WTC11 (cell line): Measurements from ENCODE around the gene MTOR. TPM values are rescaled to one million over a fixed set of nuclear protein-coding genes. Genes with fewer than 3 reads are reported as not detected.

ENCODE experiments used
- ATAC-seq: fragments of 200-7000 bp; cut with Tn5 transposase; 2 replicates; pipeline ENCODE4 v1.10.0; 2021; ENCODE audit warnings: mild to moderate bottlenecking, moderate library complexity
- CTCF ChIA-PET: fragments of 300-600 bp; sonication (Branson Sonifier 250); formaldehyde crosslinking; loops from one replicate; lab custom pipeline; 2021; ENCODE audit warnings: antibody characterized with exemption; lab: Charles Lee
- POLR2A ChIA-PET: fragments of 350-600 bp; sonication (Branson Sonifier 250); formaldehyde crosslinking; loops from one replicate; lab custom pipeline; 2021; ENCODE audit warnings: antibody characterized with exemption; lab: Charles Lee
- DNase-seq: peaks from one replicate; pipeline ENCODE4 v3.0.0; 2021; ENCODE audit warnings: low spot score
- H3K27ac Mint-ChIP-seq: 2 replicates; pipeline ENCODE4 v1.8.0; 2021; ENCODE audit warnings: mixed read lengths
- H3K27me3 Mint-ChIP-seq: 2 replicates; pipeline ENCODE4 v1.8.0; 2021; ENCODE audit warnings: low read depth, mild to moderate bottlenecking, moderate library complexity, mixed read lengths
- H3K36me3 Mint-ChIP-seq: 2 replicates; pipeline ENCODE4 v1.8.0; 2021; ENCODE audit warnings: mixed read lengths
- H3K4me1 Mint-ChIP-seq: 2 replicates; pipeline ENCODE4 v1.8.0; 2022; ENCODE audit warnings: mixed read lengths
- H3K4me3 Mint-ChIP-seq: 2 replicates; pipeline ENCODE4 v1.8.0; 2021; ENCODE audit warnings: mild to moderate bottlenecking, moderate library complexity, mixed read lengths
- H3K9me3 Mint-ChIP-seq: 2 replicates; pipeline ENCODE4 v1.8.0; 2021; ENCODE audit warnings: mixed read lengths
- ELF4 ChIP-seq: sonication (generic); formaldehyde crosslinking; IDR thresholded peaks from 2 replicates; pipeline ENCODE4 v1.8.1; 2022; ENCODE audit warnings: low read depth, mild to moderate bottlenecking, moderate library complexity, missing genetic modification reagents
- HMGA2 ChIP-seq: fragments of 250-450 bp; sonication (Bioruptor Pico); IDR thresholded peaks from 2 replicates; pipeline ENCODE4 v1.4.0; 2021; ENCODE audit warnings: mild to moderate bottlenecking, moderate library complexity
- IRF2 ChIP-seq: sonication (generic); formaldehyde crosslinking; IDR thresholded peaks from 2 replicates; pipeline ENCODE4 v1.8.0; 2022; ENCODE audit warnings: low read depth, missing genetic modification reagents, borderline replicate concordance
- JAZF1 ChIP-seq: fragments of 250-450 bp; sonication (Bioruptor Pico); IDR thresholded peaks from 2 replicates; pipeline ENCODE4 v1.9.0; 2021; ENCODE audit warnings: moderate library complexity, mild to moderate bottlenecking, inconsistent platforms
- MYBL2 ChIP-seq: sonication (generic); formaldehyde crosslinking; IDR thresholded peaks from 2 replicates; pipeline ENCODE4 v1.8.1; 2023; ENCODE audit warnings: mild to moderate bottlenecking, moderate library complexity, missing genetic modification reagents
- NFATC4 ChIP-seq: fragments of 250-450 bp; sonication (Bioruptor Pico); IDR thresholded peaks from 2 replicates; pipeline ENCODE4 v1.9.0; 2021; ENCODE audit warnings: mild to moderate bottlenecking
- NR1H2 ChIP-seq: sonication (generic); formaldehyde crosslinking; IDR thresholded peaks from 2 replicates; pipeline ENCODE4 v1.9.0; 2021; ENCODE audit warnings: mild to moderate bottlenecking, moderate library complexity, missing genetic modification reagents
- NR2C2 ChIP-seq: sonication (generic); formaldehyde crosslinking; IDR thresholded peaks from 2 replicates; pipeline ENCODE4 v1.8.0; 2022; ENCODE audit warnings: mild to moderate bottlenecking, missing genetic modification reagents
- SP1 ChIP-seq: sonication (generic); formaldehyde crosslinking; conservative IDR thresholded peaks from 2 replicates; pipeline ENCODE4 v1.8.1; 2022; ENCODE audit warnings: missing genetic modification reagents
- ZNF232 ChIP-seq: sonication (generic); formaldehyde crosslinking; IDR thresholded peaks from 2 replicates; pipeline ENCODE4 v1.8.0; 2022; ENCODE audit warnings: mild to moderate bottlenecking, missing genetic modification reagents
- ZNF263 ChIP-seq: sonication (generic); formaldehyde crosslinking; IDR thresholded peaks from 2 replicates; pipeline ENCODE4 v1.8.1; 2022; ENCODE audit warnings: low read depth, mild to moderate bottlenecking, moderate library complexity, missing genetic modification reagents
- ZNF396 ChIP-seq: fragments of 250-450 bp; sonication (Bioruptor Pico); IDR thresholded peaks from 2 replicates; pipeline ENCODE4 v1.8.0; 2021; ENCODE audit warnings: mild to moderate bottlenecking, moderate library complexity, borderline replicate concordance
- total RNA-seq: library from RNA; stranded (reverse); gene quantifications from 3 replicates; pipeline ENCODE4 v1.2.3, GENCODE V29; 2021
- TF ChIP-seq, protein P1 (sequence below): fragments of 200-600 bp; IDR thresholded peaks from 2 replicates; pipeline ENCODE4 v1.8.0; 2022; ENCODE audit warnings: antibody characterized with exemption
- TF ChIP-seq, protein P2 (sequence below): sonication (generic); formaldehyde crosslinking; IDR thresholded peaks from 2 replicates; pipeline ENCODE4 v1.8.1; 2023; ENCODE audit warnings: mild to moderate bottlenecking, missing genetic modification reagents
- TF ChIP-seq, protein P3 (sequence below): fragments of 250-450 bp; sonication (Bioruptor Pico); IDR thresholded peaks from 2 replicates; pipeline ENCODE4 v2.1.2; 2022; ENCODE audit warnings: mild to moderate bottlenecking, moderate library complexity
- TF ChIP-seq, protein P4 (sequence below): sonication (generic); formaldehyde crosslinking; IDR thresholded peaks from 2 replicates; pipeline ENCODE4 v1.8.1; 2023; ENCODE audit warnings: mild to moderate bottlenecking, missing genetic modification reagents, borderline replicate concordance
- TF ChIP-seq, protein P5 (sequence below): sonication (generic); formaldehyde crosslinking; IDR thresholded peaks from 2 replicates; pipeline ENCODE4 v1.8.0; 2022; ENCODE audit warnings: mild to moderate bottlenecking, missing genetic modification reagents
- TF ChIP-seq, protein P6 (sequence below): sonication (generic); formaldehyde crosslinking; IDR thresholded peaks from 2 replicates; pipeline ENCODE4 v1.8.1; 2022; ENCODE audit warnings: low read depth, mild to moderate bottlenecking, moderate library complexity, missing genetic modification reagents, borderline replicate concordance

The MTOR gene
- total RNA-seq, 1 experiment from 2014 or later = 65.0 TPM

DNA sequence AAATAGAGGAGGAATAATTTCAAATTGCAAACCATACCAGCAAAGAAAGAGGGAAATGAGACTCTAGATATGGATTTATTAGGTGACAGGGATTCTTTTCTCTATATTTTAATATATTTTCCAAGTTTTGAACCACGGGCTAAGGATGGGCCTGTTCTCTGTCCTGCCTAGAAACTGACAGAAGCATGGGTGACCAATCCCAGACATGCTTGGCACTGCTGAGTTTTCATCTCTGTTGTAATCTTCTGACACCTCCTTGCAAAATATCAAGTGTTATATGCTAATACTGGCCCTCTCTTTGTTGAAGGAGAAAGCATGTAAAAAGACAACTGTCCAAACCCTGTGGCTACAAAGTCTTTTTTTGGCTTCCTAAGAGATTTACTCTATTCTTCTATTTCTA is 74.0 kb downstream of the MTOR start (continued):
- TF ChIP-seq, protein P1, sequence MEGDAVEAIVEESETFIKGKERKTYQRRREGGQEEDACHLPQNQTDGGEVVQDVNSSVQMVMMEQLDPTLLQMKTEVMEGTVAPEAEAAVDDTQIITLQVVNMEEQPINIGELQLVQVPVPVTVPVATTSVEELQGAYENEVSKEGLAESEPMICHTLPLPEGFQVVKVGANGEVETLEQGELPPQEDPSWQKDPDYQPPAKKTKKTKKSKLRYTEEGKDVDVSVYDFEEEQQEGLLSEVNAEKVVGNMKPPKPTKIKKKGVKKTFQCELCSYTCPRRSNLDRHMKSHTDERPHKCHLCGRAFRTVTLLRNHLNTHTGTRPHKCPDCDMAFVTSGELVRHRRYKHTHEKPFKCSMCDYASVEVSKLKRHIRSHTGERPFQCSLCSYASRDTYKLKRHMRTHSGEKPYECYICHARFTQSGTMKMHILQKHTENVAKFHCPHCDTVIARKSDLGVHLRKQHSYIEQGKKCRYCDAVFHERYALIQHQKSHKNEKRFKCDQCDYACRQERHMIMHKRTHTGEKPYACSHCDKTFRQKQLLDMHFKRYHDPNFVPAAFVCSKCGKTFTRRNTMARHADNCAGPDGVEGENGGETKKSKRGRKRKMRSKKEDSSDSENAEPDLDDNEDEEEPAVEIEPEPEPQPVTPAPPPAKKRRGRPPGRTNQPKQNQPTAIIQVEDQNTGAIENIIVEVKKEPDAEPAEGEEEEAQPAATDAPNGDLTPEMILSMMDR = no peak
- TF ChIP-seq MYBL2 (CRISPR knock-in tag) = no peak
- TF ChIP-seq ZNF263 (CRISPR knock-in tag) = no peak
- TF ChIP-seq, protein P2, sequence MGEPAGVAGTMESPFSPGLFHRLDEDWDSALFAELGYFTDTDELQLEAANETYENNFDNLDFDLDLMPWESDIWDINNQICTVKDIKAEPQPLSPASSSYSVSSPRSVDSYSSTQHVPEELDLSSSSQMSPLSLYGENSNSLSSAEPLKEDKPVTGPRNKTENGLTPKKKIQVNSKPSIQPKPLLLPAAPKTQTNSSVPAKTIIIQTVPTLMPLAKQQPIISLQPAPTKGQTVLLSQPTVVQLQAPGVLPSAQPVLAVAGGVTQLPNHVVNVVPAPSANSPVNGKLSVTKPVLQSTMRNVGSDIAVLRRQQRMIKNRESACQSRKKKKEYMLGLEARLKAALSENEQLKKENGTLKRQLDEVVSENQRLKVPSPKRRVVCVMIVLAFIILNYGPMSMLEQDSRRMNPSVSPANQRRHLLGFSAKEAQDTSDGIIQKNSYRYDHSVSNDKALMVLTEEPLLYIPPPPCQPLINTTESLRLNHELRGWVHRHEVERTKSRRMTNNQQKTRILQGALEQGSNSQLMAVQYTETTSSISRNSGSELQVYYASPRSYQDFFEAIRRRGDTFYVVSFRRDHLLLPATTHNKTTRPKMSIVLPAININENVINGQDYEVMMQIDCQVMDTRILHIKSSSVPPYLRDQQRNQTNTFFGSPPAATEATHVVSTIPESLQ = no peak

DNA sequence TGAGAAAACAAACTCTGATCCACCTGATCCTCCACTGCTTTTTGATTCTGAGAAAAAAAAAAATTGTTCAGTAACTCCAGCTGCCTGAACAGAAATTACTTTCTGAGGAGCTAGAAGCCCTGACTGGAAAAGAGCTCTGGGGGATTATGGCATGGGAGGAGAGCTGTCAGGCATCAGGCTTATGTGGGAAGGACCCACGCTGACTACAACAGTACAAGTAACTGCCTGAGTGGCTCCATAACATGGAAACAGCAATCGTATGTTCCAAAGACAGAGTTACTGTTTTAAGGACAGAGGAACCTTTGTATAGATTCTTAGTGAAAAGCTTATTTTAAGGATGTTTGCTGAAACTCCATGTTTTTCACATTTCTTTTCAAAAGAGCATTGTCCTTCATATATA is 74.4 kb downstream of the MTOR start:
- Mint-ChIP-seq H3K4me1 (no peaks in the 10 kb centered on the region), H3K27ac (no peak overlapping the region), H3K4me3 (no peak overlapping the region), H3K9me3 (no peaks in the 10 kb centered on the region), H3K36me3 (peaks cover 15% of the 10 kb centered on the region), H3K27me3 (no peaks in the 10 kb centered on the region)
- ATAC-seq (no peak), DNase-seq (no peak)
- TF ChIP-seq NR2C2 (CRISPR knock-in tag) = no peak
- TF ChIP-seq, protein P3, sequence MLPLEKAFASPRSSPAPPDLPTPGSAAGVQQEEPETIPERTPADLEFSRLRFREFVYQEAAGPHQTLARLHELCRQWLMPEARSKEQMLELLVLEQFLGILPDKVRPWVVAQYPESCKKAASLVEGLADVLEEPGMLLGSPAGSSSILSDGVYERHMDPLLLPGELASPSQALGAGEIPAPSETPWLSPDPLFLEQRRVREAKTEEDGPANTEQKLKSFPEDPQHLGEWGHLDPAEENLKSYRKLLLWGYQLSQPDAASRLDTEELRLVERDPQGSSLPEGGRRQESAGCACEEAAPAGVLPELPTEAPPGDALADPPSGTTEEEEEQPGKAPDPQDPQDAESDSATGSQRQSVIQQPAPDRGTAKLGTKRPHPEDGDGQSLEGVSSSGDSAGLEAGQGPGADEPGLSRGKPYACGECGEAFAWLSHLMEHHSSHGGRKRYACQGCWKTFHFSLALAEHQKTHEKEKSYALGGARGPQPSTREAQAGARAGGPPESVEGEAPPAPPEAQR (CRISPR knock-in tag) = no peak
- TF ChIP-seq JAZF1 (CRISPR knock-in tag) = no peak
- TF ChIP-seq, protein P4, sequence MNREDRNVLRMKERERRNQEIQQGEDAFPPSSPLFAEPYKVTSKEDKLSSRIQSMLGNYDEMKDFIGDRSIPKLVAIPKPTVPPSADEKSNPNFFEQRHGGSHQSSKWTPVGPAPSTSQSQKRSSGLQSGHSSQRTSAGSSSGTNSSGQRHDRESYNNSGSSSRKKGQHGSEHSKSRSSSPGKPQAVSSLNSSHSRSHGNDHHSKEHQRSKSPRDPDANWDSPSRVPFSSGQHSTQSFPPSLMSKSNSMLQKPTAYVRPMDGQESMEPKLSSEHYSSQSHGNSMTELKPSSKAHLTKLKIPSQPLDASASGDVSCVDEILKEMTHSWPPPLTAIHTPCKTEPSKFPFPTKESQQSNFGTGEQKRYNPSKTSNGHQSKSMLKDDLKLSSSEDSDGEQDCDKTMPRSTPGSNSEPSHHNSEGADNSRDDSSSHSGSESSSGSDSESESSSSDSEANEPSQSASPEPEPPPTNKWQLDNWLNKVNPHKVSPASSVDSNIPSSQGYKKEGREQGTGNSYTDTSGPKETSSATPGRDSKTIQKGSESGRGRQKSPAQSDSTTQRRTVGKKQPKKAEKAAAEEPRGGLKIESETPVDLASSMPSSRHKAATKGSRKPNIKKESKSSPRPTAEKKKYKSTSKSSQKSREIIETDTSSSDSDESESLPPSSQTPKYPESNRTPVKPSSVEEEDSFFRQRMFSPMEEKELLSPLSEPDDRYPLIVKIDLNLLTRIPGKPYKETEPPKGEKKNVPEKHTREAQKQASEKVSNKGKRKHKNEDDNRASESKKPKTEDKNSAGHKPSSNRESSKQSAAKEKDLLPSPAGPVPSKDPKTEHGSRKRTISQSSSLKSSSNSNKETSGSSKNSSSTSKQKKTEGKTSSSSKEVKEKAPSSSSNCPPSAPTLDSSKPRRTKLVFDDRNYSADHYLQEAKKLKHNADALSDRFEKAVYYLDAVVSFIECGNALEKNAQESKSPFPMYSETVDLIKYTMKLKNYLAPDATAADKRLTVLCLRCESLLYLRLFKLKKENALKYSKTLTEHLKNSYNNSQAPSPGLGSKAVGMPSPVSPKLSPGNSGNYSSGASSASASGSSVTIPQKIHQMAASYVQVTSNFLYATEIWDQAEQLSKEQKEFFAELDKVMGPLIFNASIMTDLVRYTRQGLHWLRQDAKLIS (CRISPR knock-in tag) = no peak
- no peak for TF ChIP-seq ZNF232 (CRISPR knock-in tag)
- TF ChIP-seq, protein P5, sequence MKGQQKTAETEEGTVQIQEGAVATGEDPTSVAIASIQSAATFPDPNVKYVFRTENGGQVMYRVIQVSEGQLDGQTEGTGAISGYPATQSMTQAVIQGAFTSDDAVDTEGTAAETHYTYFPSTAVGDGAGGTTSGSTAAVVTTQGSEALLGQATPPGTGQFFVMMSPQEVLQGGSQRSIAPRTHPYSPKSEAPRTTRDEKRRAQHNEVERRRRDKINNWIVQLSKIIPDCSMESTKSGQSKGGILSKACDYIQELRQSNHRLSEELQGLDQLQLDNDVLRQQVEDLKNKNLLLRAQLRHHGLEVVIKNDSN (CRISPR knock-in tag) = no peak
- TF ChIP-seq ELF4 = no peak
- no peak for TF ChIP-seq SP1 (CRISPR knock-in tag)
- TF ChIP-seq ZNF396 (CRISPR knock-in tag) = no peak
- TF ChIP-seq, protein P6, sequence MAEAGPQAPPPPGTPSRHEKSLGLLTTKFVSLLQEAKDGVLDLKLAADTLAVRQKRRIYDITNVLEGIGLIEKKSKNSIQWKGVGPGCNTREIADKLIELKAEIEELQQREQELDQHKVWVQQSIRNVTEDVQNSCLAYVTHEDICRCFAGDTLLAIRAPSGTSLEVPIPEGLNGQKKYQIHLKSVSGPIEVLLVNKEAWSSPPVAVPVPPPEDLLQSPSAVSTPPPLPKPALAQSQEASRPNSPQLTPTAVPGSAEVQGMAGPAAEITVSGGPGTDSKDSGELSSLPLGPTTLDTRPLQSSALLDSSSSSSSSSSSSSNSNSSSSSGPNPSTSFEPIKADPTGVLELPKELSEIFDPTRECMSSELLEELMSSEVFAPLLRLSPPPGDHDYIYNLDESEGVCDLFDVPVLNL (CRISPR knock-in tag) = no peak
- TF ChIP-seq HMGA2 (CRISPR knock-in tag) = no peak
- TF ChIP-seq, protein P2 = no peak
- no peak for TF ChIP-seq IRF2
- no peak for TF ChIP-seq NR1H2 (CRISPR knock-in tag)
- TF ChIP-seq NFATC4 (CRISPR knock-in tag) = no peak
- CTCF ChIA-PET = interaction anchor here (0.8 to 1.0 kb wide), 2 partner anchors 75 to 150 kb away, joined by 3 read pairs; no protein-coding TSS in a partner anchor
- POLR2A ChIA-PET = interaction anchor here (0.6 kb wide), 1 partner anchor 67 kb away, joined by 7 read pairs; no protein-coding TSS in a partner anchor
